Muscle layer of duodenum (tissue), 2 donors: ENCODE measurements around the gene SMIM1.

Experiments
- H3K27ac ChIP-seq: one replicate; pipeline ENCODE4 v1.7.0; 2013; ENCODE audit warnings: mild to moderate bottlenecking, low read length
- H3K27me3 ChIP-seq: one replicate; pipeline ENCODE4 v1.7.0; 2013; ENCODE audit warnings: low read depth, mild to moderate bottlenecking, control low read depth, low read length
- H3K36me3 ChIP-seq, 2 donors: one replicate each; pipeline ENCODE4 v1.7.0; 2013; ENCODE audit warnings: low read length in 2 of 2, control low read depth in 1 of 2, mild to moderate bottlenecking in 1 of 2; ENCODE audit not compliant: insufficient read depth in 2 of 2, control insufficient read depth in 1 of 2
- H3K4me1 ChIP-seq, 2 donors: one replicate each; pipeline ENCODE4 v1.7.0; 2013; ENCODE audit warnings: low read length in 2 of 2, mild to moderate bottlenecking in 2 of 2, control low read depth in 1 of 2, moderate library complexity in 1 of 2; ENCODE audit not compliant: insufficient read depth in 2 of 2, control insufficient read depth in 1 of 2
- H3K4me3 ChIP-seq, 2 donors: one replicate each; pipeline ENCODE4 v1.7.0; 2013; ENCODE audit warnings: low read length in 2 of 2, low read depth in 1 of 2, mild to moderate bottlenecking in 1 of 2
- H3K9me3 ChIP-seq, 2 donors: one replicate each; pipeline ENCODE4 v1.7.0; 2013; ENCODE audit warnings: low read length in 2 of 2, control low read depth in 1 of 2, mild to moderate bottlenecking in 1 of 2; ENCODE audit not compliant: control insufficient read depth in 1 of 2
- donor health status: healthy.

SMIM1 gene

DNA sequence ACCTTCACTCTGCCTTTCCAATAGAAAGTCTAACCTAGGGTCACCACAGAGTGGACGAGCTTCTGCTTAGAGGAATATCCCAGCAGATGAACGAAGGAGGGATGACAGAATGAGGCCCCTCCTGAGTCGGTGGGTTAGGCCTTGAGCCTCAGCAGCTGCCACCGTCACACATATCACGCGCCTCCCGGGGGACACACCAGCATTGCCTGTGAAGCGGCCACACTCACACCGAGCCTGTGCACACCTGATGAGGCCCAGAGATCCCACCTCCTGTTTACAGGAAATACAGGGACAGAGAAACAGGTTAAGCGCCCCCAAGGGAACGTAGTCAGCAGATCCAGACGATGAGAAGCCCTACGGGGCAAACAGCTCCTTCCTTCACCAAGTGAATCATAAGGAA, 48.9 kb downstream of the SMIM1 start:
- H3K27ac ChIP-seq, result no peak overlapping the region
- H3K27me3 ChIP-seq, result no peaks in the 10 kb centered on the region
- H3K4me1 ChIP-seq, result no peaks in the 10 kb centered on the region
- no peak overlapping the region for H3K4me3 ChIP-seq
- H3K36me3 ChIP-seq, result peaks cover 48 to 81% of the 10 kb centered on the region in 2 donors
- H3K9me3 ChIP-seq, result no peaks in the 10 kb centered on the region

DNA sequence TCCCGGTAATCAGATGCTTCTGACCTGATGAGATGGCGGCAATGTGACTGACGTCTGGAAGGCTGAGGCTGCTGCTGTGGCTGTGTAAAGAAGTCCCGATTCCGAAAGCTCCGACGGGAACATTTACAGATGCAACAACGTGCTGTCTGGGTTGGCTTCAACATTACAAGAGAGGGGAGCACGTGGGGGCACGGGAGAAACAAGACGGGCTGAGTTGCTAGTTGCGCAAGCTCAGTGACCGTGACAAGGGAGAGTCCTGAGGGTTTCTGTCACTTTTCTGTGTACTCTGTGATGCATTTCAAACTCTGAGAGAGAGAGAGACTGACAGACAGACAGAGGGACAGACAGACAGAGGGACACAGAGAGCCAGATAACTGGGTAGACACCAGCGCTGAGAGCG, 49.4 kb downstream of the SMIM1 start:
- Histone ChIP-seq H3K4me1 (no peaks in the 10 kb centered on the region), H3K9me3 (no peaks in the 10 kb centered on the region), H3K27me3 (no peaks in the 10 kb centered on the region), H3K4me3 (no peak overlapping the region), H3K36me3 (peaks cover 51 to 82% of the 10 kb centered on the region in 2 donors), H3K27ac (no peak overlapping the region)

DNA sequence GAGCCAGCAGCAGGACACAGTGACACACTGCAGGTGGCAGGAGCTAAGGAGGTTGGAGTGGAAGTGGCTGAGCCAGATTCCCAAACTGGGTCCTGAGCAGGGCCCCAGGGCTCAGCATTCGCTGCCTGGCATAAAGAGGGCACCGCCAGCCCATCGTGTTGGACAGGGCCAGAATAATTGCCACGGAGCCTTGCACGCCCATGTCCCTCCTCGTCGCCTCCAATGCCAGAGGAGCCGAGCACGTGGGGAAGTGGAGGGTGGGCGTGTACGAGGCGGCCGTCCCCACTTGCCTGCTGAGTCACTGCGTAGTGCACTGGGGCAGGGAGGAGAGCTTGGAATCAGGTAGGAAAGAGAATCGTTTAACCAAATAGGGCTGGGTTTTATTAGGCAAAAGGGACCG, 49.9 kb downstream of the SMIM1 start:
- H3K4me1 ChIP-seq, result no peaks in the 10 kb centered on the region
- H3K27me3 ChIP-seq, result no peaks in the 10 kb centered on the region
- no peaks in the 10 kb centered on the region for H3K9me3 ChIP-seq
- H3K27ac ChIP-seq, result no peak overlapping the region
- peaks cover 56 to 87% of the 10 kb centered on the region in 2 donors for H3K36me3 ChIP-seq
- H3K4me3 ChIP-seq, result no peak overlapping the region

DNA sequence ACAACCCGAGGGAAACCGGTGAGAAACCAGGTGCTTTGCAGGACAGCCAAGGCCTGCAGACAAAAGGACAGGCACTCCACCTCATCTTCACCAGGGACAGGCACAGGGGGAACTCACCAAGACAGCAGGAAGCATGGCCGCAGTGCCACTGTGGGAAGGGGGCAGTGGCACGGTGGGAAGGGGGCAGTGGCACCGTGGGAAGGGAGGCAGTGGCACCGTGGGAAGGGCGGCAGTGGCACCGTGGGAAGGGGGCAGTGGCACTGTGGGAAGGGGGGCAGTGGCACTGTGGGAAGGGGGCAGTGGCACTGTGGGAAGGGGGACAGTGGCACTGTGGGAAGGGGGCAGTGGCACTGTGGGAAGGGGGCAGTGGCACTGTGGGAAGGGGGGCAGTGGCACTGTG, 52.1 kb downstream of the SMIM1 start:
- no peaks in the 10 kb centered on the region for H3K27me3 ChIP-seq
- H3K4me1 ChIP-seq, result no peaks in the 10 kb centered on the region
- H3K36me3 ChIP-seq, result peaks cover 73 to 94% of the 10 kb centered on the region in 2 donors
- no peak overlapping the region for H3K4me3 ChIP-seq
- no peak overlapping the region for H3K27ac ChIP-seq
- H3K9me3 ChIP-seq, result no peaks in the 10 kb centered on the region

DNA sequence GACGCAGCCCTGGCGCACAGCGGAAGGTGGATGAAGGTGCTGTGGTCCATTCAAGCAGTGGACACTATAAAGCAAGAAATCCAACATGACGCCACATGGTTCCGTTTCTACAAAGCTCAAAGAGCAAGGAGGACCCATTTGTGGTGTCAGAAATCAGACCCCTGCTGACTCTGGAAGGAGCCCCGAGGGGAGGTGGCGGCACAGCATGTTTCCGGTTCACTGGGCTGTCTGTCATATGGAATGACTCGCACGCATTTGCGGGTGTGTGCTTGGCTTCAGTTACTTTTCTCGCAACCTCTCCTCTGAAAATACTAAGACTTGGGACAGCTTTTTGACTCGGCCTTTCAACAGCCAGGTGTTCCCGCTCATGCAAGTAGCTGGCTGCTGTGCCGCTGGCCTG, 52.8 kb downstream of the SMIM1 start:
- no peak overlapping the region for H3K27ac ChIP-seq
- H3K9me3 ChIP-seq, result no peaks in the 10 kb centered on the region
- H3K36me3 ChIP-seq, result peaks cover 70 to 94% of the 10 kb centered on the region in 2 donors
- no peaks in the 10 kb centered on the region for H3K4me1 ChIP-seq
- H3K27me3 ChIP-seq, result no peaks in the 10 kb centered on the region
- no peak overlapping the region for H3K4me3 ChIP-seq
